ENCODE data around the gene TMEM207. TPM values are rescaled to one million over a fixed set of nuclear protein-coding genes. Genes with fewer than 3 reads are reported as not detected.

Gene TMEM207
- total RNA-seq, 1 donor = not detected

DNA sequence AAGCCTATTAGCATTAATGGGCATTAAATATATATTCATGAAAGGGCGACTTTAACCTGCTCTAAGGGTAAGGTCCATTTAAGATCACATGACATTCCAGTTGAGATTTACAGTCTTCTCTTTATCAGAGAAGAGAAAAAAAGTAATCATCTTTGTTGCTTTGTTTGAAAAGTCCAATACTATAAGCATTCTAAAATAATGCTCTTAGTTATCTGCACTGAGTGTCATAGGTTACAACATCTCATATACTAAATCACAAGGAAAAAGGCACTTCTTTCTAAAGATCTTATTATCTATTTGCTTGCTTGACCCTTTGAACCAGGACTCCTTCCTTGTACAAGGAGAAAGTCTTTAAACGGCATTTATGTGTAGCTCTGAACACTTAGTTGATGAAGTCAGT, 1.4 kb downstream of the TMEM207 start:
- H3K36me3 ChIP-seq (ENCODE audit: insufficient read depth, low read length) = no peaks in the 10 kb centered on the region
- H2AFZ ChIP-seq (ENCODE audit: low read length) = peak overlapping the region; percentile 53
- H3K4me1 ChIP-seq (ENCODE audit: insufficient read depth, low read length) = peaks cover 3% of the 10 kb centered on the region
- TF ChIP-seq, protein P1, sequence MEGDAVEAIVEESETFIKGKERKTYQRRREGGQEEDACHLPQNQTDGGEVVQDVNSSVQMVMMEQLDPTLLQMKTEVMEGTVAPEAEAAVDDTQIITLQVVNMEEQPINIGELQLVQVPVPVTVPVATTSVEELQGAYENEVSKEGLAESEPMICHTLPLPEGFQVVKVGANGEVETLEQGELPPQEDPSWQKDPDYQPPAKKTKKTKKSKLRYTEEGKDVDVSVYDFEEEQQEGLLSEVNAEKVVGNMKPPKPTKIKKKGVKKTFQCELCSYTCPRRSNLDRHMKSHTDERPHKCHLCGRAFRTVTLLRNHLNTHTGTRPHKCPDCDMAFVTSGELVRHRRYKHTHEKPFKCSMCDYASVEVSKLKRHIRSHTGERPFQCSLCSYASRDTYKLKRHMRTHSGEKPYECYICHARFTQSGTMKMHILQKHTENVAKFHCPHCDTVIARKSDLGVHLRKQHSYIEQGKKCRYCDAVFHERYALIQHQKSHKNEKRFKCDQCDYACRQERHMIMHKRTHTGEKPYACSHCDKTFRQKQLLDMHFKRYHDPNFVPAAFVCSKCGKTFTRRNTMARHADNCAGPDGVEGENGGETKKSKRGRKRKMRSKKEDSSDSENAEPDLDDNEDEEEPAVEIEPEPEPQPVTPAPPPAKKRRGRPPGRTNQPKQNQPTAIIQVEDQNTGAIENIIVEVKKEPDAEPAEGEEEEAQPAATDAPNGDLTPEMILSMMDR (IDR thresholded peaks at IDR 0.05; ENCODE audit: extremely low read depth, low read depth, low read length) = no peak
- H3K4me2 ChIP-seq (ENCODE audit: insufficient read depth, low read length) = no peak overlapping the region
- no peak overlapping the region for H3K4me3 ChIP-seq (ENCODE audit: insufficient read depth, low read length)
- H4K20me1 ChIP-seq (ENCODE audit: insufficient read depth, low read length) = no peaks in the 10 kb centered on the region
- no peak overlapping the region for H3K27ac ChIP-seq (ENCODE audit: low read depth, low read length)
- H3K79me2 ChIP-seq (ENCODE audit: insufficient read depth, low read length) = no peaks in the 10 kb centered on the region
- H3K27me3 ChIP-seq (ENCODE audit: insufficient read depth, low read length) = no peaks in the 10 kb centered on the region
- H3K9me3 ChIP-seq (ENCODE audit: low read depth, low read length) = no peaks in the 10 kb centered on the region
- DNase-seq (ENCODE audit: insufficient read length, low spot score, missing footprints) = no peak

DNA sequence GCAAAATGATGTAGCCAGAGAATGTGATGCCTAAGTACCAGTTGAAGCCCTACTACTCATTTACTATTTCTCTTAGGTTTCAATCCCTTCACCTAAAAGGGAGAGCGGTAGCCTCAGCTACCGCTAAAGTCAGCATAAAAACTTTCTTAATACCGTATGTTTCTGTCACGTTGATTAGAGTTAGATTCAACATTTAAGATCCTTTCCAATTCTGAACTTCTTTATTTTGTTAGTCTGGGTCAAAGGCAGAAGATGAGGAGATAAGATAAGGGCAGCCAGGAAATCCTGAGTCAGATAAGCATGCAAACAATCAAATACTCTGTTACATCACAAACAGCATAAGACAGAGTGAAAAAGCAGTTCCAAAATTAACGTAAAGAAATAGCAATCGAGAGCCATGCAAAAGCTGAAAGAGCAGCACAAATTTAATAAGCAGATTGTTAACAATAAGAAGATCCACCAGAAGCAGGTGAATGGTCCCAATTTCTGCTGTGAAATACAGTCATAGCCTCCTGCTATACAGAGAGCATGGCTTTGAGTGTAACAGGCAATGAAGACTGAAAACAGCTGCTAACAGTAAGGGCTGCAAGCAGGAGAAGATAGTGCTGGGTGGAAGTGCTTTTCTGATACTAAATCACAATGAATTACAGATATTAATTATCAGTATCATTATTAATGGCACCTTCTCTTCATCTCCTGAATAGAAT, 3.0 kb downstream of the TMEM207 start:
- no peaks in the 10 kb centered on the region for H3K9me3 ChIP-seq (ENCODE audit: low read depth, low read length)
- DNase-seq (ENCODE audit: insufficient read length, low spot score, missing footprints) = no peak
- no peaks in the 10 kb centered on the region for H3K27me3 ChIP-seq (ENCODE audit: insufficient read depth, low read length)
- H3K36me3 ChIP-seq (ENCODE audit: insufficient read depth, low read length) = no peaks in the 10 kb centered on the region
- H3K4me2 ChIP-seq (ENCODE audit: insufficient read depth, low read length) = no peak overlapping the region
- H3K4me3 ChIP-seq (ENCODE audit: insufficient read depth, low read length) = no peak overlapping the region
- no peaks in the 10 kb centered on the region for H3K79me2 ChIP-seq (ENCODE audit: insufficient read depth, low read length)
- TF ChIP-seq, protein P1 (IDR thresholded peaks at IDR 0.05; ENCODE audit: extremely low read depth, low read depth, low read length) = no peak
- no peaks in the 10 kb centered on the region for H4K20me1 ChIP-seq (ENCODE audit: insufficient read depth, low read length)
- H3K27ac ChIP-seq (ENCODE audit: low read depth, low read length) = no peak overlapping the region
- H2AFZ ChIP-seq (ENCODE audit: low read length) = no peak overlapping the region
- peaks cover 3% of the 10 kb centered on the region for H3K4me1 ChIP-seq (ENCODE audit: insufficient read depth, low read length)

DNA sequence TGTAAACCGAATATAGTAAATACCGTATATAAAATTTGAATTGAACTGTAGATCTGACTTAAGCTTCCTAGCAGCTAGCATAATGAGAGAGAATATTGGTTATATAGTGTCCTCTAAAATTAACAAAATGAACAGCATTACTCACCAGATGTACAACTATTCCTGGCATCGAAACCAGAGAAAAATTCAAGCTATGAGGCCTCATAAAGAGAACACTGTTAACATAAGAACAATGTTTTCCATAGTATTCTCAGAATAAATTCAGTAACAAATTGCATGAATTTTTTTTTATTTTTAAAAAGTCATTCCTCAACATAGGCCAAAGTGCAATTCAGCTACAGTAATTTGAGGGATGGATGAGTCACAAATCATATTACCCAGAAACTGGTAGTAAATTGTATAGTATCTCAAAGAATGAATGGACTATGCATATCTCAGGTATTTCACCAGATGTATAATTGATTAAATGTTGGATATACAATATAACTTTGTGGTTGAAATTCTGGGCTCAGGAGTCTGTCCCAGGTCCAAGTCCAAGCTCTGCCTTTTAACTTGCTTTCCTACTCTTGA, 5.0 kb downstream of the TMEM207 start:
- Histone ChIP-seq H3K4me2 (ENCODE audit: insufficient read depth, low read length) (no peak overlapping the region), H3K79me2 (ENCODE audit: insufficient read depth, low read length) (no peaks in the 10 kb centered on the region), H3K4me1 (ENCODE audit: insufficient read depth, low read length) (peaks cover 3% of the 10 kb centered on the region), H3K9me3 (ENCODE audit: low read depth, low read length) (no peaks in the 10 kb centered on the region), H4K20me1 (ENCODE audit: insufficient read depth, low read length) (no peaks in the 10 kb centered on the region), H2AFZ (ENCODE audit: low read length) (no peak overlapping the region), H3K4me3 (ENCODE audit: insufficient read depth, low read length) (no peak overlapping the region), H3K27me3 (ENCODE audit: insufficient read depth, low read length) (no peaks in the 10 kb centered on the region), H3K36me3 (ENCODE audit: insufficient read depth, low read length) (no peaks in the 10 kb centered on the region), H3K27ac (ENCODE audit: low read depth, low read length) (no peak overlapping the region)
- DNase-seq (ENCODE audit: insufficient read length, low spot score, missing footprints) = no peak
- TF ChIP-seq, protein P1 (IDR thresholded peaks at IDR 0.05; ENCODE audit: extremely low read depth, low read depth, low read length) = no peak

DNA sequence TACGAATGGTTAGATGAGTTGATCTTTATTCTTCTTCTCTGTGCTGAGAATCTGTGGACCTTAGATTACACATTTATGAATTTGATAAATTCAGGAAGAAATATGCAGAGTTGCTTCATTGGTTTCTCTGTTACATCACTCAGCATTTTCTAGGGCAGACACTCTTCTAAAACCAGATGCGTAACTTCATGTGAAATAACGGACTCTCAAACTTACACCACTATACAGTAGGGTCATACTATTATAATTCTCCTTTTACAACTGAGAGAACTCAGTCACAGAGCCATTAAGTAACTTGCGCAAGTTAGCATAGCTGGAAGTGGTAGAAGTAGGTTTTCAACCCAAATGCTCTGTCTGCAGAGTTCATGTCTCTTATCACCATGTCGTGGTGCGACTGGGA, 5.7 kb downstream of the TMEM207 start:
- Histone ChIP-seq H3K4me3 (ENCODE audit: insufficient read depth, low read length) (no peak overlapping the region), H3K27me3 (ENCODE audit: insufficient read depth, low read length) (no peaks in the 10 kb centered on the region), H3K4me1 (ENCODE audit: insufficient read depth, low read length) (peaks cover 3% of the 10 kb centered on the region), H3K4me2 (ENCODE audit: insufficient read depth, low read length) (no peak overlapping the region), H3K79me2 (ENCODE audit: insufficient read depth, low read length) (no peaks in the 10 kb centered on the region), H3K27ac (ENCODE audit: low read depth, low read length) (no peak overlapping the region), H3K9me3 (ENCODE audit: low read depth, low read length) (no peaks in the 10 kb centered on the region), H2AFZ (ENCODE audit: low read length) (no peak overlapping the region), H4K20me1 (ENCODE audit: insufficient read depth, low read length) (no peaks in the 10 kb centered on the region), H3K36me3 (ENCODE audit: insufficient read depth, low read length) (no peaks in the 10 kb centered on the region)
- TF ChIP-seq, protein P1 (IDR thresholded peaks at IDR 0.05; ENCODE audit: extremely low read depth, low read depth, low read length) = no peak
- no peak for DNase-seq (ENCODE audit: insufficient read length, low spot score, missing footprints)

Data from osteoblast (primary cell).